A172 (cell line): ENCODE measurements around the gene CLMP. TPM values are rescaled to one million over a fixed set of nuclear protein-coding genes. Genes with fewer than 3 reads are reported as not detected.

ENCODE experiments used
- total RNA-seq: library from RNA; depleted of rRNA; stranded (reverse); fragments of >200 nt; shearing (Covaris generic); gene quantifications from 2 replicates; pipeline ENCODE4 v1.2.3, GENCODE V29; 2014; rRNA removed

Gene CLMP
- total RNA-seq, 1 experiment from 2014 or later = 9.7 TPM

Other genes starting within 250 kb of the CLMP start
- gene BSX, start 213.4 kb downstream of the CLMP start, total RNA-seq = not detected in 2 replicates
- gene HSPA8, start 133.1 kb downstream of the CLMP start, total RNA-seq = 3,086 and 3,613 TPM in 2 replicates
- 4.6 and 6.5 TPM in 2 replicates for gene GRAMD1B, start 235.0 kb upstream of the CLMP start, total RNA-seq